Activated CD4-positive, alpha-beta memory T cell treated with anti-CD3 and anti-CD28 coated beads for 36 hours (primary cell): ENCODE results near the gene PER1. TPM values are rescaled to one million over a fixed set of nuclear protein-coding genes. Genes with fewer than 3 reads are reported as not detected.
"Not testable (repeated sequence)": the region's sequence is repeated elsewhere in the genome, so short reads cannot be mapped to it uniquely, and the experiment has no call there.

Experiments
- CTCF ChIA-PET: fragments of 350-600 bp; sonication (Branson Sonifier 250); formaldehyde crosslinking; loops from one replicate; lab custom pipeline; 2021; ENCODE audit warnings: antibody characterized with exemption, inconsistent platforms; lab: Charles Lee
- POLR2A ChIA-PET: fragments of 350-600 bp; sonication (Branson Sonifier 250); formaldehyde crosslinking; loops from one replicate; lab custom pipeline; 2021; ENCODE audit warnings: antibody characterized with exemption; lab: Charles Lee
- DNase-seq: peaks from one replicate; pipeline ENCODE4 v3.0.0-alpha.2; 2020
- H3K27ac Mint-ChIP-seq: one replicate; pipeline ENCODE4 v1.8.0; 2021; ENCODE audit warnings: mixed read lengths
- H3K27me3 Mint-ChIP-seq: one replicate; pipeline ENCODE4 v1.8.0; 2021; ENCODE audit warnings: mixed read lengths
- H3K36me3 Mint-ChIP-seq: one replicate; pipeline ENCODE4 v1.8.0; 2021; ENCODE audit warnings: mixed read lengths
- H3K4me1 Mint-ChIP-seq: one replicate; pipeline ENCODE4 v1.8.0; 2021; ENCODE audit warnings: low read depth, mixed read lengths
- H3K4me3 Mint-ChIP-seq: one replicate; pipeline ENCODE4 v1.8.0; 2021; ENCODE audit warnings: mild to moderate bottlenecking, mixed read lengths
- H3K9me3 Mint-ChIP-seq: one replicate; pipeline ENCODE4 v1.8.0; 2021; ENCODE audit warnings: mixed read lengths
- intact Hi-C: fragments of 100-400 bp; cut with micrococcal nuclease; formaldehyde crosslinking; loops from one replicate; pipeline ENCODE4 v1.15.1; 2023
- total RNA-seq, 2 experiments: library from RNA; stranded (reverse); gene quantifications; one replicate each; pipeline ENCODE4 v1.2.3, GENCODE V29; 2021

Gene PER1
- total RNA-seq, 2 experiments from 2014 or later = 48.9 to 56.3 TPM

- DNase-seq = peak; percentile 53
These were observed 34.0 kb downstream of the PER1 start, which contains the start of gene ALOXE3 for GRCh38 chr17:8117980-8118768. ALOXE3 (minus strand) TSS chr17:8118514; CDS start chr17:8117990, 524 bp downstream.

GRCh38 chr17:8117367-8117979 is 34.7 kb downstream of the PER1 start:
- H3K4me1 Mint-ChIP-seq = peaks cover 35% of the 10 kb centered on the region
- H3K27me3 Mint-ChIP-seq = peaks cover 54% of the 10 kb centered on the region
- ChIA-PET CTCF (interaction anchor here (1.0 to 7.0 kb wide), 14 partner anchors 8 to 183 kb away, joined by 4 to 92 read pairs (median 25); no protein-coding TSS in a partner anchor), POLR2A (interaction anchor here (1.0 to 1.3 kb wide), 2 partner anchors 43 to 56 kb away, joined by 3 read pairs; no protein-coding TSS in a partner anchor)
- intact Hi-C loops = loop anchor here (5.0 kb wide), 1 partner anchor 185 kb away; the partner anchor contains the start of genes CNTROB and TRAPPC1
- H3K4me3 Mint-ChIP-seq = peak overlapping the region; percentile 83
- DNase-seq = no peak
- peaks cover 16% of the 10 kb centered on the region for H3K36me3 Mint-ChIP-seq
- H3K9me3 Mint-ChIP-seq = peaks cover 2% of the 10 kb centered on the region
- no peak overlapping the region for H3K27ac Mint-ChIP-seq

More at GRCh38 chr17:8117980-8118768, 34.0 kb downstream of the PER1 start, which contains the start of gene ALOXE3:
- peaks cover 40% of the 10 kb centered on the region for H3K4me1 Mint-ChIP-seq
- ChIA-PET CTCF (interaction anchor here (0.9 to 7.0 kb wide), 21 partner anchors 9 to 183 kb away, joined by 4 to 92 read pairs (median 19); partner anchors contain the start of genes BORCS6, CTC1 and TMEM107), POLR2A (interaction anchor here (0.6 to 6.8 kb wide), 6 partner anchors 44 to 130 kb away, joined by 3 to 52 read pairs (median 3); partner anchors contain the start of genes CTC1 and PFAS)
- H3K9me3 Mint-ChIP-seq = peaks cover 2% of the 10 kb centered on the region
- peak within 1 kb of the TSS; percentile 83 for H3K4me3 Mint-ChIP-seq
- peaks cover 16% of the 10 kb centered on the region for H3K36me3 Mint-ChIP-seq
- H3K27ac Mint-ChIP-seq = peak within 1 kb of the TSS; percentile 91
- intact Hi-C loops = loop anchor here (1.0 to 5.0 kb wide), 6 partner anchors 45 to 186 kb away; partner anchors contain the start of genes CNTROB, CTC1, PFAS and SLC25A35
- H3K27me3 Mint-ChIP-seq = peaks cover 53% of the 10 kb centered on the region

- peaks cover 53% of the 10 kb centered on the region for H3K27me3 Mint-ChIP-seq
- ChIA-PET CTCF (interaction anchor here (0.5 to 7.0 kb wide), 6 partner anchors 10 to 257 kb away, joined by 3 to 92 read pairs (median 8); no protein-coding TSS in a partner anchor), POLR2A (interaction anchor here (1.3 kb wide), 1 partner anchor 57 kb away, joined by 3 read pairs; no protein-coding TSS in a partner anchor)
- no peak overlapping the region for H3K4me3 Mint-ChIP-seq
- intact Hi-C loops = loop anchor here (5.0 kb wide), 1 partner anchor 184 kb away; the partner anchor contains the start of genes CNTROB and TRAPPC1
- peaks cover 16% of the 10 kb centered on the region for H3K36me3 Mint-ChIP-seq
- peaks cover 33% of the 10 kb centered on the region for H3K4me1 Mint-ChIP-seq
- DNase-seq = no peak
- H3K27ac Mint-ChIP-seq = no peak overlapping the region
- peaks cover 2% of the 10 kb centered on the region for H3K9me3 Mint-ChIP-seq
These were observed 35.4 kb downstream of the PER1 start for GRCh38 chr17:8116776-8117175.

- peaks cover 7% of the 10 kb centered on the region for H3K4me1 Mint-ChIP-seq
- H3K27me3 Mint-ChIP-seq = peaks cover 28% of the 10 kb centered on the region
- no peaks in the 10 kb centered on the region for H3K9me3 Mint-ChIP-seq
- H3K36me3 Mint-ChIP-seq = no peaks in the 10 kb centered on the region
- DNase-seq = no peak
- H3K4me3 Mint-ChIP-seq = no peak overlapping the region
- CTCF ChIA-PET = interaction anchor here (0.8 to 12.5 kb wide), 24 partner anchors 8 to 423 kb away, joined by 3 to 172 read pairs (median 6); partner anchors contain the start of genes ALOX12B, ALOXE3, AURKB and GUCY2D
- intact Hi-C loops = loop anchor here (1.0 kb wide), 2 partner anchors 17 to 51 kb away; no protein-coding TSS in a partner anchor
- POLR2A ChIA-PET = no interaction called here
- H3K27ac Mint-ChIP-seq = no peak overlapping the region
These were observed 41.3 kb downstream of the PER1 start for GRCh38 chr17:8110907-8111306.

- ChIA-PET POLR2A (no interaction called here), CTCF (interaction anchor here (0.8 to 12.5 kb wide), 25 partner anchors 9 to 422 kb away, joined by 3 to 172 read pairs (median 5); partner anchors contain the start of genes ALOX12B, ALOXE3, AURKB and GUCY2D)
- no peak for DNase-seq
- Mint-ChIP-seq H3K36me3 (no peaks in the 10 kb centered on the region), H3K4me3 (no peak overlapping the region), H3K4me1 (peaks cover 8% of the 10 kb centered on the region), H3K27me3 (peaks cover 25% of the 10 kb centered on the region), H3K9me3 (no peaks in the 10 kb centered on the region), H3K27ac (no peak overlapping the region)
- intact Hi-C loops = loop anchor here (1.0 kb wide), 2 partner anchors 16 to 50 kb away; no protein-coding TSS in a partner anchor
These were observed 41.8 kb downstream of the PER1 start for GRCh38 chr17:8110456-8110804.

GRCh38 chr17:8109661-8110455 is 42.3 kb downstream of the PER1 start:
- ChIA-PET CTCF (interaction anchor here (0.7 to 12.5 kb wide), 25 partner anchors 9 to 422 kb away, joined by 3 to 172 read pairs (median 4); partner anchors contain the start of genes ALOX12B, ALOXE3, AURKB and GUCY2D), POLR2A (no interaction called here)
- H3K27me3 Mint-ChIP-seq = peaks cover 20% of the 10 kb centered on the region
- intact Hi-C loops = loop anchor here (1.0 kb wide), 2 partner anchors 16 to 50 kb away; no protein-coding TSS in a partner anchor
- DNase-seq = peak; percentile 85
- no peaks in the 10 kb centered on the region for H3K36me3 Mint-ChIP-seq
- peaks cover 8% of the 10 kb centered on the region for H3K4me1 Mint-ChIP-seq
- no peak overlapping the region for H3K27ac Mint-ChIP-seq
- H3K4me3 Mint-ChIP-seq = peak overlapping the region; percentile 45
- no peaks in the 10 kb centered on the region for H3K9me3 Mint-ChIP-seq

- ChIA-PET CTCF (interaction anchor here (0.9 to 12.5 kb wide), 14 partner anchors 9 to 120 kb away, joined by 3 to 172 read pairs (median 12); partner anchors contain the start of genes ALOX12B and ALOXE3), POLR2A (no interaction called here)
- no peaks in the 10 kb centered on the region for H3K9me3 Mint-ChIP-seq
- H3K27me3 Mint-ChIP-seq = peaks cover 14% of the 10 kb centered on the region
- DNase-seq = no peak
- H3K36me3 Mint-ChIP-seq = no peaks in the 10 kb centered on the region
- H3K4me1 Mint-ChIP-seq = peaks cover 8% of the 10 kb centered on the region
- H3K4me3 Mint-ChIP-seq = no peak overlapping the region
- no peak overlapping the region for H3K27ac Mint-ChIP-seq
- intact Hi-C loops = no loop called here
These were observed 43.1 kb downstream of the PER1 start for GRCh38 chr17:8108972-8109660.

- intact Hi-C loops, H3K27ac Mint-ChIP-seq, POLR2A ChIA-PET, H3K36me3 Mint-ChIP-seq, DNase-seq, H3K4me3 Mint-ChIP-seq, H3K9me3 Mint-ChIP-seq, H3K27me3 Mint-ChIP-seq, H3K4me1 Mint-ChIP-seq: not testable (repeated sequence)
- CTCF ChIA-PET = interaction anchor here (0.7 to 12.5 kb wide), 5 partner anchors 9 to 47 kb away, joined by 3 to 172 read pairs (median 23); partner anchors contain the start of gene ALOXE3
These were observed 45.2 kb downstream of the PER1 start for GRCh38 chr17:8106980-8107379.

- peak; percentile 42 for DNase-seq
- Mint-ChIP-seq H3K4me3 (no peak overlapping the region), H3K36me3 (no peaks in the 10 kb centered on the region), H3K27me3 (no peaks in the 10 kb centered on the region), H3K4me1 (peaks cover 8% of the 10 kb centered on the region), H3K27ac (peak overlapping the region; percentile 43), H3K9me3 (no peaks in the 10 kb centered on the region)
- ChIA-PET CTCF (interaction anchor here (1.2 to 12.5 kb wide), 6 partner anchors 12 to 46 kb away, joined by 3 to 172 read pairs (median 16); partner anchors contain the start of gene ALOXE3), POLR2A (no interaction called here)
- intact Hi-C loops = no loop called here
These were observed 46.2 kb downstream of the PER1 start for GRCh38 chr17:8105957-8106398.

GRCh38 chr17:8104911-8105310 is 47.3 kb downstream of the PER1 start:
- intact Hi-C loops = no loop called here
- no peak overlapping the region for H3K27ac Mint-ChIP-seq
- DNase-seq = no peak
- ChIA-PET POLR2A (interaction anchor here (1.3 kb wide), 1 partner anchor 10 kb away, joined by 4 read pairs; no protein-coding TSS in a partner anchor), CTCF (interaction anchor here (0.8 to 12.5 kb wide), 8 partner anchors 12 to 196 kb away, joined by 3 to 172 read pairs (median 6); partner anchors contain the start of gene ALOXE3)
- no peaks in the 10 kb centered on the region for H3K36me3 Mint-ChIP-seq
- H3K27me3 Mint-ChIP-seq = no peaks in the 10 kb centered on the region
- H3K9me3 Mint-ChIP-seq = no peaks in the 10 kb centered on the region
- peaks cover 8% of the 10 kb centered on the region for H3K4me1 Mint-ChIP-seq
- no peak overlapping the region for H3K4me3 Mint-ChIP-seq
